Fibroblast of lung (primary cell): Measurements from ENCODE around the gene NXN.

Source experiments
- EZH2 ChIP-seq: IDR thresholded peaks from 2 replicates; pipeline ENCODE4 v1.5.1; 2012; ENCODE audit warnings: low read length, control low read depth, mild to moderate bottlenecking; ENCODE audit errors: missing control alignments
- TF ChIP-seq, protein P1 (sequence below), 2 donors: IDR thresholded peaks in 1 of 2; conservative IDR thresholded peaks in 1 of 2; 1 replicate in 1 of 2; 2 replicates in 1 of 2; pipeline ENCODE4 v1.5.1; 2011 to 2012; ENCODE audit warnings: low read length in 2 of 2, control low read depth in 1 of 2, inconsistent platforms in 1 of 2, low read depth in 1 of 2, mild to moderate bottlenecking in 1 of 2

- TF ChIP-seq, protein P1, sequence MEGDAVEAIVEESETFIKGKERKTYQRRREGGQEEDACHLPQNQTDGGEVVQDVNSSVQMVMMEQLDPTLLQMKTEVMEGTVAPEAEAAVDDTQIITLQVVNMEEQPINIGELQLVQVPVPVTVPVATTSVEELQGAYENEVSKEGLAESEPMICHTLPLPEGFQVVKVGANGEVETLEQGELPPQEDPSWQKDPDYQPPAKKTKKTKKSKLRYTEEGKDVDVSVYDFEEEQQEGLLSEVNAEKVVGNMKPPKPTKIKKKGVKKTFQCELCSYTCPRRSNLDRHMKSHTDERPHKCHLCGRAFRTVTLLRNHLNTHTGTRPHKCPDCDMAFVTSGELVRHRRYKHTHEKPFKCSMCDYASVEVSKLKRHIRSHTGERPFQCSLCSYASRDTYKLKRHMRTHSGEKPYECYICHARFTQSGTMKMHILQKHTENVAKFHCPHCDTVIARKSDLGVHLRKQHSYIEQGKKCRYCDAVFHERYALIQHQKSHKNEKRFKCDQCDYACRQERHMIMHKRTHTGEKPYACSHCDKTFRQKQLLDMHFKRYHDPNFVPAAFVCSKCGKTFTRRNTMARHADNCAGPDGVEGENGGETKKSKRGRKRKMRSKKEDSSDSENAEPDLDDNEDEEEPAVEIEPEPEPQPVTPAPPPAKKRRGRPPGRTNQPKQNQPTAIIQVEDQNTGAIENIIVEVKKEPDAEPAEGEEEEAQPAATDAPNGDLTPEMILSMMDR (conservative IDR thresholded peaks at IDR 0.05 in 1 of 2, IDR thresholded peaks at IDR 0.05 in 1 of 2; ENCODE audit: low read depth in 1 of 2, low read length in 2 of 2) = no peak
- no peak for TF ChIP-seq EZH2
Observed at GRCh38 chr17:962166-962565, 17.4 kb downstream of the NXN start.
